Measurements from ENCODE around the gene UGT2B11. TPM values are rescaled to one million over a fixed set of nuclear protein-coding genes. Genes with fewer than 3 reads are reported as not detected.
"Not testable (repeated sequence)": the region's sequence is repeated elsewhere in the genome, so short reads cannot be mapped to it uniquely, and the experiment has no call there.

The UGT2B11 gene
- total RNA-seq, 6 donors from 2014 or later: not detected

DNA sequence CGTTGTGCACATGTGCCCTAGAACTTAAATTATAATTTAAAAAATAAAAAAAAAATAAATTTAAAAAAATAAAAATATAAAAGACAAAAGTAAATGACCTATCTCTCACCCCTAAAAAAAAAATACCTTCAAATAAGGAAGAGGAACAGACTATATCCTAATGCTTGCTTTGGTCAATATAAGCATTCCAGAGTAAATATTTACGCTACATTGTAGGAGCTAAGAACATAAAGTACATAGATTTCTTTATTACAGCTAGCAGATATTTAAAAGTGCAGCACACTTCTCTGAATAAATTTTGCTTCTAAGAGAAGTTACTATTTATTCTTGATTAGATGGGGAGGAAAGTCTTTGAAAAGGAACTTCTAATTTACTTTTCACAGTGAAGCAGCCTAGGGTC lies 24.5 kb upstream of the UGT2B11 start:
- no peaks in the 10 kb centered on the region for H3K27me3 ChIP-seq
- 74 to 88% methylated on average over 2 of the region's 2 CpGs for WGBS, 2 donors
- H3K9me3 ChIP-seq: no peaks in the 10 kb centered on the region
- no peak overlapping the region for H3K27ac ChIP-seq
- no peaks in the 10 kb centered on the region for H3K4me1 ChIP-seq
- H3K36me3 ChIP-seq: no peaks in the 10 kb centered on the region
- DNase-seq: no peak
- H3K4me3 ChIP-seq: no peak overlapping the region
- ATAC-seq (ENCODE audit: low FRiP score in 2 of 2): no peak
- no peak for TF ChIP-seq EP300 (IDR thresholded peaks at IDR 0.05)
- TF ChIP-seq POLR2A (IDR thresholded peaks at IDR 0.05): no peak
- TF ChIP-seq POLR2AphosphoS5 (IDR thresholded peaks at IDR 0.05): no peak
- TF ChIP-seq, protein P1, sequence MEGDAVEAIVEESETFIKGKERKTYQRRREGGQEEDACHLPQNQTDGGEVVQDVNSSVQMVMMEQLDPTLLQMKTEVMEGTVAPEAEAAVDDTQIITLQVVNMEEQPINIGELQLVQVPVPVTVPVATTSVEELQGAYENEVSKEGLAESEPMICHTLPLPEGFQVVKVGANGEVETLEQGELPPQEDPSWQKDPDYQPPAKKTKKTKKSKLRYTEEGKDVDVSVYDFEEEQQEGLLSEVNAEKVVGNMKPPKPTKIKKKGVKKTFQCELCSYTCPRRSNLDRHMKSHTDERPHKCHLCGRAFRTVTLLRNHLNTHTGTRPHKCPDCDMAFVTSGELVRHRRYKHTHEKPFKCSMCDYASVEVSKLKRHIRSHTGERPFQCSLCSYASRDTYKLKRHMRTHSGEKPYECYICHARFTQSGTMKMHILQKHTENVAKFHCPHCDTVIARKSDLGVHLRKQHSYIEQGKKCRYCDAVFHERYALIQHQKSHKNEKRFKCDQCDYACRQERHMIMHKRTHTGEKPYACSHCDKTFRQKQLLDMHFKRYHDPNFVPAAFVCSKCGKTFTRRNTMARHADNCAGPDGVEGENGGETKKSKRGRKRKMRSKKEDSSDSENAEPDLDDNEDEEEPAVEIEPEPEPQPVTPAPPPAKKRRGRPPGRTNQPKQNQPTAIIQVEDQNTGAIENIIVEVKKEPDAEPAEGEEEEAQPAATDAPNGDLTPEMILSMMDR (IDR thresholded peaks at IDR 0.05): no peak

DNA sequence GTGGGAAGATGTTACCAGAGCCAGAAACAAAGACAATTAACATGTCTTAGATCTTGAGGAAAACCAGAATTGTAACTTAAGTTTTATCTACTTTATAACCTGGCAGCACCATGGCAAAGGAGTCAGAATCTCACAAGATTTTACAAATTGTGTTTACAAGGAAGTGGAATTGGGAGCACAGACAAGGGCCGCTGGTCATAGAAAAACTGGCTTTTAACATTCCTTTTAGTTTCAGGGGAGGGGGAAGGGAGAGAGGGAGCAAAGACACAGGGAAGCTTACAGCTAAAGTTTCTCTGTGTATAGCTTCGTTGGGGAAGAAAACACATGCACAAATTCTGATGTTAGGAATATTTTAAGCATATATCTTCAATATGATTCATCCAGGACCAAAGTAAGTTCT lies 10.3 kb upstream of the UGT2B11 start:
- Histone ChIP-seq H3K4me1 (no peaks in the 10 kb centered on the region), H3K9me3 (no peaks in the 10 kb centered on the region), H3K36me3 (no peaks in the 10 kb centered on the region), H3K27me3 (no peaks in the 10 kb centered on the region), H3K4me3 (no peak overlapping the region), H3K27ac (no peak overlapping the region)
- no peak for ATAC-seq (ENCODE audit: low FRiP score in 2 of 2)
- 16 to 29% methylated on average over 2 of the region's 2 CpGs for WGBS, 2 donors
- TF ChIP-seq EP300 (IDR thresholded peaks at IDR 0.05): no peak
- TF ChIP-seq, protein P1 (IDR thresholded peaks at IDR 0.05): no peak
- TF ChIP-seq POLR2AphosphoS5 (IDR thresholded peaks at IDR 0.05): no peak
- no peak for TF ChIP-seq POLR2A (IDR thresholded peaks at IDR 0.05)
- no peak for DNase-seq

DNA sequence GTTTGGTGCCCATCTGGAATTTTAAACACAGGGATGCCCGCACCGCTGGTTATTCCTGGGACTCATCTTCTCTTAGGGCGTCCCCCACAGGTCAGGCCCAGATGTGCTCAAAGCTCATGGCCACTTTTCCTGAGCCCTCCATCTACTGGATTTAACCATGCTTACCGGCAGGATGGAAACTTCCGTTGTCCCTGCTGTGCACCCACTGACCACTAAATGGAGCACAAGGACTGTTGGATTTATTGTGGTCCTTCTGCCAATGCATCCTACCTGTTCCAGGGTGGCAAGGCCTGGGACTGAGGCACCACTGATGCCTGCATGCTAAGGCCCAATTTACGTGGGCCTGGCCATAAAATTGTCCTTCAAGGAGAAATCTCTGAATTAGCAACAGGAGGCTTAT lies 8.7 kb upstream of the UGT2B11 start:
- H3K4me1 ChIP-seq; H3K27me3 ChIP-seq; H3K4me3 ChIP-seq; H3K9me3 ChIP-seq; ATAC-seq (ENCODE audit: low FRiP score in 2 of 2); H3K36me3 ChIP-seq; H3K27ac ChIP-seq; DNase-seq: not testable (repeated sequence)
- WGBS, 2 donors: 92 to 95% methylated on average over 5 to 6 of the region's 6 CpGs

DNA sequence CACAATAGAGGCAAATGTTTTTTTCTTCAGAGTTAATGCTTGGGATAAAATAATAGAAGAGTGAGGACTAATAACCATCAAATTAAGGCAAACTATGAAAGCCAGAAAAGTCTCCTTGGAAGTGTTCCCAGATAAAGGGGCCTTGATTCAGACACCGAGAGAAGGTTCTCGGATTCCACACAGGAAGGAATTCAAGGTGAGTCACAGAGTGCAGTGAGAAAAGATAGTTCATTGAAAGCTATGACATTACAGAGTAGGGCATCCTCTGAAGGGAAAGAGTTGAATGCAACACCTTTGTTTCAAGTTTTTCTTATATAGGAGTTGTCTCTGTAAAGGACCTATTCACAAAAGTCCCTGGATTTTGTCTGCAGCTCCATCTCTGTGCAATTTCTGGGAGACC lies 3.9 kb upstream of the UGT2B11 start:
- H3K9me3 ChIP-seq; ATAC-seq (ENCODE audit: low FRiP score in 2 of 2); DNase-seq; H3K4me3 ChIP-seq; H3K4me1 ChIP-seq; H3K36me3 ChIP-seq; H3K27ac ChIP-seq; H3K27me3 ChIP-seq: not testable (repeated sequence)
- WGBS, 2 donors: 95% methylated on average over 2 of the region's 2 CpGs

DNA sequence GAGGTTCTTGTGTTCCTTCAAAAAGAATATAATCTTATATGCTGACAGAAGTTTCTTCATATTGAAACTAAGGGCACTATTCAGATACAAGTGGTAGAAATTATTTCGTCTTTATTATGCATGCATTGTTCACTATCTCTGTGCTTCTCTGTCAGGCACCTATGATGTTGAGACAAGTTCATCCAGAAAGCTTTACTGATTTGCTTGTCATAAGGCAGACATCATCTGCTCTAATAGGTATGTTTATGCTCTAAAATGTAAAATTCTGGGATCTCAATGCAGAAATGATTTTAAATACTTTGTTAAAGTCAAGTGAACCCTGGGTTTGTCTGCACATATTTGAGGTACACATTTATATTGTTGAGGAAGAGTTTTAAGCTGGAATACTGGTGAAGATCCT lies 3.6 kb downstream of the UGT2B11 start:
- Histone ChIP-seq H3K36me3 (no peaks in the 10 kb centered on the region), H3K4me1 (no peaks in the 10 kb centered on the region), H3K9me3 (no peaks in the 10 kb centered on the region), H3K27ac (no peak overlapping the region), H3K4me3 (no peak overlapping the region), H3K27me3 (no peaks in the 10 kb centered on the region)
- 85 to 93% methylated on average over 1 of the region's 1 CpG for WGBS, 2 donors
- TF ChIP-seq POLR2AphosphoS5 (IDR thresholded peaks at IDR 0.05) (no peak), EP300 (IDR thresholded peaks at IDR 0.05) (no peak), POLR2A (IDR thresholded peaks at IDR 0.05) (no peak)
- TF ChIP-seq, protein P1 (IDR thresholded peaks at IDR 0.05): no peak
- no peak for DNase-seq
- ATAC-seq (ENCODE audit: low FRiP score in 2 of 2): no peak

DNA sequence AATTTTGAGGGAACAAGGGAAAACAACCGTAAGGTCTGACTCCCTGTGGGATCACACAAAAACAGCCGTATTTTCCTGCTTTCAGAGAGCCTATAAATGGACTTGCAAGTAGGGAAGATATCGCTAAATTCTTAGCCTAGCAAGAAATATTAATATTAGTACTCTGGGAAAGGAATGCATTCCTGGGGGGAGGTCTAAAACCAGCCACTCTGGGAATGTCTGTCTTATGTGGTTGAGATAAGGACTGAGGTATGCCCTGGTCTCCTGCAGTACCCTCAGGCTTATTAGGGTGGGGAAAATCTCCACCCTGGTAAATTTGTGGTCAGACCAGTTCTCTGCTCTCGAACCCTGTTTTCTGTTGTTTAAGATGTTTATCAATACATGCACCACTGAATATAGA lies 16.0 kb downstream of the UGT2B11 start:
- H3K9me3 ChIP-seq; H3K36me3 ChIP-seq; H3K27ac ChIP-seq; H3K4me3 ChIP-seq; H3K27me3 ChIP-seq; H3K4me1 ChIP-seq; ATAC-seq (ENCODE audit: low FRiP score in 2 of 2); DNase-seq: not testable (repeated sequence)
- WGBS, 2 donors: 81 to 86% methylated on average over 4 of the region's 4 CpGs
